Activated T-helper 2 cell treated with anti-CD3 and anti-CD28 coated beads, Interferon-gamma antibody, Interleukin-2, Interleukin-4, amounts not matched to agents 10 μg/mL and 5 μg/mL and 100 μg/mL, durations not matched to agents 14 hours and 24 hours and 36 hours (primary cell): ENCODE results near the gene CRMP1. TPM values are rescaled to one million over a fixed set of nuclear protein-coding genes. Genes with fewer than 3 reads are reported as not detected.

Experiments used
- DNase-seq: peaks from one replicate; pipeline ENCODE4 v3.0.0; 2021; ENCODE audit warnings: low spot score
- H3K27ac Mint-ChIP-seq: one replicate; pipeline ENCODE4 v1.8.0; 2021; ENCODE audit warnings: mixed read lengths
- H3K27me3 Mint-ChIP-seq: one replicate; pipeline ENCODE4 v1.8.0; 2021; ENCODE audit warnings: low read depth, mixed read lengths
- H3K36me3 Mint-ChIP-seq: one replicate; pipeline ENCODE4 v1.8.0; 2021; ENCODE audit warnings: low read depth, mixed read lengths
- H3K4me1 Mint-ChIP-seq: one replicate; pipeline ENCODE4 v1.8.0; 2021; ENCODE audit warnings: low read depth, mixed read lengths
- H3K4me3 Mint-ChIP-seq: one replicate; pipeline ENCODE4 v1.8.0; 2021; ENCODE audit warnings: low read depth, mild to moderate bottlenecking, moderate library complexity, mixed read lengths
- H3K9me3 Mint-ChIP-seq: one replicate; pipeline ENCODE4 v1.8.0; 2021; ENCODE audit warnings: mixed read lengths
- intact Hi-C: fragments of 100-400 bp; cut with micrococcal nuclease; formaldehyde crosslinking; loops from one replicate; pipeline ENCODE4 v1.15.1; 2023
- total RNA-seq: library from RNA; stranded (reverse); gene quantifications from 2 replicates; pipeline ENCODE4 v1.2.3, GENCODE V29; 2022

The CRMP1 gene
- total RNA-seq, 1 donor from 2014 or later, result 0.07 TPM

- H3K27ac Mint-ChIP-seq, result no peak overlapping the region
- no peak for DNase-seq
- no peak overlapping the region for H3K4me3 Mint-ChIP-seq
- no peaks in the 10 kb centered on the region for H3K9me3 Mint-ChIP-seq
- H3K36me3 Mint-ChIP-seq, result no peaks in the 10 kb centered on the region
- no peaks in the 10 kb centered on the region for H3K4me1 Mint-ChIP-seq
- intact Hi-C loops, result no loop called here
- no peaks in the 10 kb centered on the region for H3K27me3 Mint-ChIP-seq
Measured at GRCh38 chr4:5800496-5800895, 92.4 kb downstream of the CRMP1 start.

DNA sequence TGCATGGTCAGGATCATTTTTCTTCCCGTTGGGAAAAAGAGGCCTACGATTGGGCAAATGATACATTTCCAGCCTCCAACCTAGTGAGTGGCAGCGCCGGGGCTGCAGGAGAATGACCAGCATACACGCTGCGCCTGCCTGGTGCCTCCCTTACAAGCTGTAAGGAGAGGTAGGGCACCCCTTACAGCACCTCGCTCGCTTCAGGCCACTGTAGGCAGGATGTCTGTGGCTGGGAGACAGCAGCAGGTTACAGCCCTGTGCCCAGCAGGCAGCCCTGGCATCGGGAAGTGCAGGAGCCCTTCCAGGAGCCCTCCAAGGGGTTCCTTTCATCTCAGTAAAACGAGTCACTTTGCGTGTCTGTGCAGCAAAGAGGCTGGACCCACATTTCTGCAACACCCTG is 93.5 kb downstream of the CRMP1 start:
- intact Hi-C loops, result no loop called here
- no peak for DNase-seq
- Mint-ChIP-seq H3K4me1 (no peaks in the 10 kb centered on the region), H3K27ac (no peak overlapping the region), H3K27me3 (no peaks in the 10 kb centered on the region), H3K9me3 (no peaks in the 10 kb centered on the region), H3K4me3 (no peak overlapping the region), H3K36me3 (no peaks in the 10 kb centered on the region)

GRCh38 chr4:5798946-5799345 is 93.9 kb downstream of the CRMP1 start:
- Mint-ChIP-seq H3K4me3 (no peak overlapping the region), H3K9me3 (no peaks in the 10 kb centered on the region), H3K27ac (no peak overlapping the region), H3K4me1 (no peaks in the 10 kb centered on the region), H3K36me3 (no peaks in the 10 kb centered on the region), H3K27me3 (no peaks in the 10 kb centered on the region)
- no peak for DNase-seq
- intact Hi-C loops, result no loop called here

- intact Hi-C loops, result no loop called here
- H3K36me3 Mint-ChIP-seq, result no peaks in the 10 kb centered on the region
- no peak for DNase-seq
- H3K4me3 Mint-ChIP-seq, result no peak overlapping the region
- no peaks in the 10 kb centered on the region for H3K27me3 Mint-ChIP-seq
- H3K4me1 Mint-ChIP-seq, result no peaks in the 10 kb centered on the region
- no peaks in the 10 kb centered on the region for H3K9me3 Mint-ChIP-seq
- no peak overlapping the region for H3K27ac Mint-ChIP-seq
Measured at GRCh38 chr4:5798462-5798861, 94.4 kb downstream of the CRMP1 start.

GRCh38 chr4:5797866-5798265 is 95.0 kb downstream of the CRMP1 start:
- H3K36me3 Mint-ChIP-seq, result no peaks in the 10 kb centered on the region
- no peak overlapping the region for H3K27ac Mint-ChIP-seq
- no peak overlapping the region for H3K4me3 Mint-ChIP-seq
- no peaks in the 10 kb centered on the region for H3K27me3 Mint-ChIP-seq
- H3K4me1 Mint-ChIP-seq, result no peaks in the 10 kb centered on the region
- H3K9me3 Mint-ChIP-seq, result no peaks in the 10 kb centered on the region
- DNase-seq, result no peak
- intact Hi-C loops, result no loop called here

- H3K4me3 Mint-ChIP-seq, result no peak overlapping the region
Measured at GRCh38 chr4:5796976-5797375, 95.9 kb downstream of the CRMP1 start.

GRCh38 chr4:5795580-5795979 is 97.3 kb downstream of the CRMP1 start:
- H3K36me3 Mint-ChIP-seq, result no peaks in the 10 kb centered on the region
- no peak for DNase-seq
- H3K9me3 Mint-ChIP-seq, result no peaks in the 10 kb centered on the region
- intact Hi-C loops, result no loop called here
- H3K4me3 Mint-ChIP-seq, result no peak overlapping the region
- H3K27me3 Mint-ChIP-seq, result no peaks in the 10 kb centered on the region
- no peak overlapping the region for H3K27ac Mint-ChIP-seq
- no peaks in the 10 kb centered on the region for H3K4me1 Mint-ChIP-seq

More at GRCh38 chr4:5796976-5797375, 95.9 kb downstream of the CRMP1 start:
- H3K9me3 Mint-ChIP-seq, result no peaks in the 10 kb centered on the region
- intact Hi-C loops, result no loop called here
- no peaks in the 10 kb centered on the region for H3K4me1 Mint-ChIP-seq
- H3K36me3 Mint-ChIP-seq, result no peaks in the 10 kb centered on the region
- H3K27ac Mint-ChIP-seq, result no peak overlapping the region
- no peaks in the 10 kb centered on the region for H3K27me3 Mint-ChIP-seq
- no peak for DNase-seq

DNA sequence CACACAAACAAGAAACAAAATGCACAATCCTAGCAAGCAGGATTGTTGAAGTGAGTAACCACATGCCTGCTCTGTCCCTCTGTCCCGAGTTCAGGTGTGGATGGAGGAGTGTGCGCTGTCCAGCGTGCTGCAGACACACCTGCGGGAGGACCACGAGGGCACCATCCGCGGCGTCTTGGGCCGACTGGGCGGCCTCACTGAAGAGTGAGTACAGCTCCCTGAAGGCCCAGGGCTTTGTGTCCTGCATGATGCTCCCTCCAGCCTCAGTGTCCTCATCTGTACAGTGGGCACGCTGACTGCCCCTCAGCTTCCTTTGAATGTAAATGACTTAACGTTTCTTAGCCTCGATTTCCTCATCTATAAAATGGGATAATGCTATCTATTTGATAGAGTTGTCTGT is 99.4 kb downstream of the CRMP1 start:
- H3K27me3 Mint-ChIP-seq, result no peaks in the 10 kb centered on the region
- H3K4me1 Mint-ChIP-seq, result no peaks in the 10 kb centered on the region
- no peaks in the 10 kb centered on the region for H3K9me3 Mint-ChIP-seq
- H3K36me3 Mint-ChIP-seq, result no peaks in the 10 kb centered on the region
- no peak for DNase-seq
- no peak overlapping the region for H3K27ac Mint-ChIP-seq
- intact Hi-C loops, result no loop called here
- H3K4me3 Mint-ChIP-seq, result no peak overlapping the region

DNA sequence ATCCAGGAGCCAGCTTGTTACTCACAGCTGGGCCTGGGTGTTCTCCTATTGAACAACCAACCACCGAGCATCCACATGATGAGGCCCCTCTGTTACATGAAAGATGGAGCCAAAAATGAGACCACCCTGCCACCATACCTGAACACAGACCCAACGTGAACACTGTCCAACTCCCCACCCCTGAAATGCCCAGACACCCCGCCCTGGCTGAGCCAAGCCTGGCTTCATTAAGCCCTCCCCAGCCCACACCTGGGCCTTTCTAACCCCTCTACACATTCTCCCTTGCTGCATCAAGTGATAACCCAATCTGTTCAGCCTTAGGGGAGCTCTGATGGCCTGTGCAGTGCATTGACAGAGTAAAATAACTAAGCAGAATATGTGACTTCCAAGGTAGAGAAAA is 101.2 kb downstream of the CRMP1 start:
- intact Hi-C loops, result no loop called here
- DNase-seq, result no peak
- no peak overlapping the region for H3K4me3 Mint-ChIP-seq
- no peaks in the 10 kb centered on the region for H3K4me1 Mint-ChIP-seq
- H3K27ac Mint-ChIP-seq, result no peak overlapping the region
- H3K9me3 Mint-ChIP-seq, result no peaks in the 10 kb centered on the region
- no peaks in the 10 kb centered on the region for H3K36me3 Mint-ChIP-seq
- H3K27me3 Mint-ChIP-seq, result no peaks in the 10 kb centered on the region

- no peak for DNase-seq
- Mint-ChIP-seq H3K27me3 (no peaks in the 10 kb centered on the region), H3K4me3 (no peak overlapping the region), H3K9me3 (no peaks in the 10 kb centered on the region), H3K4me1 (no peaks in the 10 kb centered on the region), H3K27ac (no peak overlapping the region), H3K36me3 (no peaks in the 10 kb centered on the region)
- intact Hi-C loops, result no loop called here
Measured at GRCh38 chr4:5790546-5790857, 102.4 kb downstream of the CRMP1 start.

DNA sequence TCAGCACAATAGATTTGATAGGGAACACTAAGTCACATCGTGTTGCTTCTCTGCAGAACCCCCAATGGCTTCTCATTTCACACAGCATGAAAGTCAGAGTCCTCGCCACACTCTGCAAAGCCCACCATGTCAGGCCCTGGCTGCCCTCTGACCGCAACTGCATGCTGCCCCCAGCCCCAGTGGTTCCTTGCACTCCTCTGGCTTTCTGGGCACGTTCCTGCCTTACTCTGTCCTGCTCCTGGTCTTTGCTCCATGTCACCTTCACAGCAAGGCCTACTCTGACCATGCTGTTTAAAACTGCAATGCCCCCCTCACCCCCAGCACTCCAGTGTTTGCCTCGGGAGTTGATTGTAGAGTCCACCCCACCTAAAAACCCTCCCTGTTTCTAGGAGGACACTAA is 103.7 kb downstream of the CRMP1 start:
- intact Hi-C loops, result no loop called here
- no peaks in the 10 kb centered on the region for H3K36me3 Mint-ChIP-seq
- no peak for DNase-seq
- no peaks in the 10 kb centered on the region for H3K4me1 Mint-ChIP-seq
- H3K27ac Mint-ChIP-seq, result no peak overlapping the region
- H3K9me3 Mint-ChIP-seq, result no peaks in the 10 kb centered on the region
- no peak overlapping the region for H3K4me3 Mint-ChIP-seq
- H3K27me3 Mint-ChIP-seq, result no peaks in the 10 kb centered on the region

- H3K4me1 Mint-ChIP-seq, result no peaks in the 10 kb centered on the region
- intact Hi-C loops, result no loop called here
- DNase-seq, result no peak
- H3K9me3 Mint-ChIP-seq, result no peaks in the 10 kb centered on the region
- H3K4me3 Mint-ChIP-seq, result no peak overlapping the region
- H3K27ac Mint-ChIP-seq, result no peak overlapping the region
- no peaks in the 10 kb centered on the region for H3K36me3 Mint-ChIP-seq
- no peaks in the 10 kb centered on the region for H3K27me3 Mint-ChIP-seq
Measured at GRCh38 chr4:5788144-5788543, 104.7 kb downstream of the CRMP1 start.

DNA sequence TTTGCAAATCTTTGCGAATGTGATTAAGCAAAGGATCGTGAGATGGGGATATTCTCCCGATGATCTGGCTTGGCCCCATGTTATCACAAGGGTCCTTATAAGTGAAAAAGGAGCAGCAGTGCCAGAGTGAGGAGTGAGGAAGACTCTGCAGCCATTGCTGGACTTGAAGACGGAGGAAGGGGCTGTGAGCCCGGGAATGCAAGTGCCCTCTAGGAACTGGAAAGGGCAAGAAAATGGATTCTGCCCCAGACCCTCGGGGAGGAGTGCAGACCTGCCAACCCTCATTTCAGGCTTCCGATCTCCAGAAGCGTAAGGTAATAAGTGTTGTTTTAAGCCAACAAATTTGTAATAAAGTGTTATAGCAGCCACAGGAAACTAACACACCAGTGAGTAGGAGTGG is 105.6 kb downstream of the CRMP1 start:
- Mint-ChIP-seq H3K4me1 (no peaks in the 10 kb centered on the region), H3K27ac (no peak overlapping the region), H3K4me3 (no peak overlapping the region), H3K36me3 (no peaks in the 10 kb centered on the region), H3K9me3 (peaks cover 5% of the 10 kb centered on the region), H3K27me3 (no peaks in the 10 kb centered on the region)
- DNase-seq, result no peak
- intact Hi-C loops, result no loop called here

DNA sequence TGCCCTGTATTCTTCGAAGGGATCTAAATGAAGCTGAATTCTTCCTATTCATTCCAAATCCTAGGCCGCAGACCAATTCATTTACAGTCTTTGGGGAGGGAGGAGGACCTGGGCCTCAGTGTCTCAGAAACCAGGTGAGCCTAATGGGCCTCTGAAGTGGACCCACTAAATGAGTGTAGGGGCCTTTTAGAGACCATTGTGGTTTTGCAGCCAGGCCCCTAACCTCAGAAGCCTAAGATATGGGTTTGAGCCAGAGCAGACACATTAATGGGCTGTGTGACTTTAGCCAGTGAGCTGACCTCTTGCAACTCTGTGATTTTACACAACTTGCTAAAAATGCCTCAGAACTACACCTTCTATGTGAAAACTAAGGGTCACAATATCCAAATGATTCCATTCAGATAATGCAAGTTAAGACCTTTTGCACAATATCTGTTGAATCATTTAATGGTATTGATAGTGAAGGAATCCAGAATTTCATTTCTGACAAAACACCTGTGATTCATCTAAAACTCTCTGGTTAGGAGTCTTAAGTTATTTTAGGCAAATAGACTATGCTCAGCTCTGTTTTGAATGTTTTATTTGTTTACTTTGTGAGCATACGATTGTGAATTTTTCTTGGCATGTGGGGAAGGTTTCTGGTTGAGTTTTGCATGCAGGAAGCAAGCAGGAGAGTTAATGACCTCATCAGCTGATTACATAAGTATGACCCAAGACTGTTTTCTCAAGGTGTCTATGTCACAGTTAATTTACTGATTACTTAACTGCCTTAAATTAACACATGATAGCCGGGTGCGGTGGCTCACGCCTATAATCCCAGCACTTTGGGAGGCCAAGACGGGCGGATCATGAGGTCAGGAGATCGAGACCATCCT is 106.8 kb downstream of the CRMP1 start:
- Mint-ChIP-seq H3K27me3 (no peaks in the 10 kb centered on the region), H3K4me1 (no peaks in the 10 kb centered on the region), H3K36me3 (no peaks in the 10 kb centered on the region), H3K4me3 (no peak overlapping the region), H3K27ac (no peak overlapping the region), H3K9me3 (peaks cover 8% of the 10 kb centered on the region)
- no peak for DNase-seq
- intact Hi-C loops, result no loop called here
